ENCODE results near the gene CNTNAP2.

GRCh38 chr7:146720195-146720594, 603.6 kb downstream of the CNTNAP2 start:
- TF ChIP-seq CTCF (conservative IDR thresholded peaks at IDR 0.05) (no peak), ZFX (IDR thresholded peaks at IDR 0.05) (no peak)

Measured in C4-2B (cell line).